GM20431 (cell line): Measurements from ENCODE around the gene TMEM223.
"Not testable (repeated sequence)": the region's sequence is repeated elsewhere in the genome, so short reads cannot be mapped to it uniquely, and the experiment has no call there.

ENCODE experiments used
- in situ Hi-C: fragments of 300-500 bp; cut with MseI, MboI; formaldehyde crosslinking; loops from one replicate; pipeline ENCODE4 v1.15.0; 2020; ENCODE audit warnings: low sequenced_read_pairs; ENCODE audit not compliant: unreplicated experiment

TMEM223 gene

DNA sequence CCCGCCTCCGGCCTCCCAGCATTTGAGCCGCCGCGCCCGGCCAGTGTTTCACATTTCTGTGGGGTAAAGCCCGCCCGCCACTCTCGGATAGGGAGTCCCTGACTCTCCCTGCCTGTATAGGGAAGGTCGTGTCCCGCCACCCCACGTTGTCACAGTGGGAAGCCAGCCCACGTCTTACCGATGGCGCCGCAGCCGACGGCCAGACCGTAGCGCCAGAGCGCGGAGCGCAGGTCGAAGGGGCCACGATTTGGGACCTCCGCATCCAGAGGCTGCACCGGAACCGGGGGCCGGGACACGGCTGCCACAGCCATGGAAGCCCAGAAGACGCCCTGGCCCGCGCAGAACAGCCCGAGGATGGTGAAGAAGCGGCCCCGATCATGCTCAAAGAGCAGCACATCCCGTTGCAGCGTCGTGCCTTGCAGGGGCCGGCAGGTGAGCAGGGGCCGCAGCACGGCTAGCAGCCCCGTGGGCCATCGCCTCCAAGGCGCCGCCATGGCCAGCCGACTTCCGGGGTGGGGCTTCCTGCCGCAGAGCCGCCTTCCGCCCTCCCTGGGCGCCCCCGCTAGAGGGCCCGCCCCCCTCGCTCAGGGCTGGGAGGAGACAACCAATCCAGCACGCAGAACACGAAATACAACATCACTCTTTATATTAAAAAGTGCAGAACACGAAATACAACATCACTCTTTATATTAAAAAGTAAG, at the start of gene TMEM223:
Gene TMEM223 (minus strand): TSS at position 506 of the 701 bp plus-strand sequence. CDS start 12 bp downstream, at position 494.
- in situ Hi-C loops: no loop called here

DNA sequence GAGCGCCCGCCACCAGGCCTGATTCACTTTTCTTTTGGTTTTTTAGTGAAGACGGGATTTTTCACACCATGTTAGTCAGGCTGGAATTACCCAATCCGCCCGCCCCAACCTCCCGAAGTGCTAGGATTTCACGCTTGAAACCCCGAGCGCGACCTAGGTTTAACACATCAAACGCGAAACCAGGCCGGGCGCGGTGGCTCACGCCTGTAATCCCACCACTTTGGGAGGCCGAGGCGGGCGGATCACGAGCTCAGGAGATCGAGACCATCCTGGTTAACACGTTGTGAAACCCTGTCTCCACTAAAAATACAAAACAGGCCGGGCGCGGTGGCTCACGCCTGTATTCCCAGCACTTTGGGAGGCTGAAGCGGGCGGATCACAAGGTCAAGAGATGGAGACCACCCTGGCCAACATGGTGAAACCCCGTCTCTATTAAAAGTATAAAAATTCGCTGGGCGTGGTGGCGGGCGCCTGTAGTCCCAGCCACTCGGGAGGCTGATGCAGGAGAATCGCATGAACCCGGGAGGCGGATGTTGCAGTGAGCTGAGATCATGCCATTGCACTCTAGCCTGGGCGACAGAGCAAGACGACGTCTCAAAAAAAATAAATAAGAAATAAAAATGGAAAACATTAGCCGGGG, 49.0 kb upstream of the TMEM223 start:
- in situ Hi-C loops: not testable (repeated sequence)

- in situ Hi-C loops: no loop called here
Measured at GRCh38 chr11:62839050-62839945, 47.5 kb upstream of the TMEM223 start, which contains the start of gene WDR74. TSS of gene WDR74 (minus strand) at chr11:62839590. CDS start at chr11:62839570, 20 bp downstream.

- in situ Hi-C loops: no loop called here
Measured at GRCh38 chr11:62835336-62835735, 43.5 kb upstream of the TMEM223 start.

DNA sequence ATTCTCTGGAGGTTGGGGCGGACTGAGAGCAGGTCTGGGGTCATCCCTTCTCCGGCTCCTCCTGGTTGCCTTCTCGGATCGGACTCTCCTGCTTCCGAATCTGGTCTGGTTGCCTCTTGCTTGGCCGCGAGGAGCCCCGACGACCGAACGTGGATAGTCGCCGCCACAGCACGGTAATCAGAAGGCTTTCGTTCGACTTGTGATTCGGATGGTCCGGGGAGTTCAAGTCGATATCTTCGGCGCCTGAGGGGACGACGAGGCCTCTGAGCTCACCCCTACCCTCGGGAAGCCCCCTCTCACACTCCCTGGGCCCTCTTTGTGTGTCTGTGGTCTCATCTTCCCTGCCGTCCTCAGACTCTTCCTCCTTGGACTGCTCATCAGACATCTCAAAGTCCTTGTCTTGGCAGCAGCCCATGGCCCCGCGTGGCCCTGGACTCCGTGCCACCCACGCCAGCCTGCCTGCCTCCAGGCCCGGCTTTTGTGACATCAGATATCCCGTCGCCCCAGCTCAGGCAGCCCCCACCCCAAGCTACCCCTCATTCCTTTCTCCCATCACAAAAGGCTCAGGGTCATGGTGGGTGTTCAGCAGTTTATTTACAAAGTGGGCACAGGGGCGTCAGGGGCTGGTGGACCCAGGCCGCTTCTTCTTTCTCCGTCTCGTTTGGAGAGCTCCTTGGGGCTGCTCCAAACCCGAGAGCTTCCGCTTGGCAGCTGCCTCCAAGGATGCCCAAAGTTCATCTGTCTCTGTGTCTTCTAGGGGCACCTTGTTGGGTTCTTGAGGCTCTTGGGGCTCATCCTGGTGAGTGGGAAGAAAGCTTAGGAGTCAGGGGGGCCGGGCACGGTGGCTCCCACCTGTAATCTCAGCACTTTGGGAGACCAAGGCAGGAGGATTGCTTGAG, 40.8 kb upstream of the TMEM223 start, which contains the start of gene TEX54:
Gene TEX54 (minus strand): TSS at position 506 of the 899 bp plus-strand sequence.
- in situ Hi-C loops: no loop called here

GRCh38 chr11:62831520-62832335, 39.9 kb upstream of the TMEM223 start, which contains the start of gene STX5:
TSS of gene STX5 (minus strand) at chr11:62832051. CDS start at chr11:62831243, 808 bp downstream.
- in situ Hi-C loops: no loop called here

- in situ Hi-C loops: no loop called here
Measured at GRCh38 chr11:62830904-62831519, 39.2 kb upstream of the TMEM223 start.

DNA sequence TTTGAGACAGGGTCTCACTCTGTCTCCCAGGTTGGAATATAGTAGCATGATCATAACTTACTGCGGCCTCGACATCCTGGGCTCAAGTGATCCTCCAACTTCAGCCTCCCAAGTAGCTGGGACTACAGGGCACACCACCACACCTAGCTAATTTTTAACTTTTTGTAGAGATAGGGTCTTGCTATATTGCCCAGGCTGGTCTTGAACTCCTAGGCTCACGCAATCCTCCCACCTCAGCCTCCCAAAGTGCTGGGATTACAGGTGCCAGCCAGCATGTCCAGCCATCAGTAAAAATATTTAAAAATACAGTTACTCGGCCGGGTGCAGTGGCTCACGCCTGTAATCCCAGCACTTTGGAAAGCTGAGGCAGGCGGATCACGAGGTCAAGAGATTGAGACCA, 36.3 kb upstream of the TMEM223 start:
- in situ Hi-C loops: not testable (repeated sequence)

- in situ Hi-C loops: no loop called here
Measured at GRCh38 chr11:62823677-62824076, 31.9 kb upstream of the TMEM223 start.

GRCh38 chr11:62817129-62817528, 25.3 kb upstream of the TMEM223 start:
- in situ Hi-C loops: no loop called here

DNA sequence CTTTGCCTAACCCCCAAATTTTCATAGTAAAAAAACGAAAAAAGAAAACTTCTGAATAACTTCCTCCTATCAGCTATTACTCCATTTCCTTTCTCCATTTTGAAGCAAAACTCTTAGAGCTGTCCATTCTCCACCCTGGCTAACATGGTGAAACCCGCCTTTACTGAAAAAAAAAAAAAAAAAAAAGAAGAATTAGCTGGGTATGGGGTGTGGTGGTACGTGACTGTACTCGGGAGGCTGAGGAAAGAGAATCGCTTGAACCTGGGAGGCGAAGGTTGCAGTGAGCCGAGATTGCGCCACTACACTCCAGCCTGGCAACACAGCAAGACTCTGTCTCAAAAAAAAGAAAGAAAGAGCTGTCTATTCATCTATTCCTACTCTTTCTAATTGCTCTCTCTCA, 24.8 kb upstream of the TMEM223 start:
- in situ Hi-C loops: no loop called here

- in situ Hi-C loops: no loop called here
Measured at GRCh38 chr11:62811659-62812058, 19.9 kb upstream of the TMEM223 start.

DNA sequence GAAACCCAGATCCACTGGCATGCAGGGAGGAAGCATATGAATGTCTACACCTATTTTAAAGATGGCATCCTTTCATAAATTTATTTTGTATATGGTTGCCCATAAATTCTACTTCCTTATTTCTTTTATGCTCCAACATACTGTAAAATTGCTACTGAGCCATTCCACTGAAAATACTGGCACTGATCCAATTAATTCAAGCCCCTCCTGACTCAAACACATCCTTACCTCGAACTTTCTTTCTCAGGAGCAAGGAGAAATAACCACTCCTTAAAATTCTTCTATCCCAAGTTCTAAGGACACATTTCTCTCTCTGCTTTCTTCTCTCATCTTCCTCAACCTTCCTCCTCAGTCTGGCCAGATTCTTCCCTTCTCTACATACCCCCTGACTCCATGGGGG, 18.9 kb upstream of the TMEM223 start:
- in situ Hi-C loops: no loop called here

- in situ Hi-C loops: no loop called here
Measured at GRCh38 chr11:62806611-62807121, 14.9 kb upstream of the TMEM223 start.

GRCh38 chr11:62805961-62806441, 14.2 kb upstream of the TMEM223 start:
- in situ Hi-C loops: no loop called here

GRCh38 chr11:62805076-62805892, 13.5 kb upstream of the TMEM223 start, which contains the start of gene NXF1:
TSS of gene NXF1 (minus strand) at chr11:62805440. CDS start at chr11:62805356, 84 bp downstream.
- in situ Hi-C loops: no loop called here
